NT2/D1 (cell line): Measurements from ENCODE around the gene TST.

ENCODE experiments used
- DNase-seq: peaks from one replicate; pipeline ENCODE4 v3.0.0-alpha.2; 2011; ENCODE audit warnings: low read depth, low spot score
- H3K27me3 ChIP-seq: 2 replicates; pipeline ENCODE4 v1.6.0; 2011; ENCODE audit warnings: mild to moderate bottlenecking; ENCODE audit not compliant: insufficient read length, insufficient read depth
- H3K36me3 ChIP-seq: 2 replicates; pipeline ENCODE4 v1.6.1; 2011; ENCODE audit warnings: mild to moderate bottlenecking, low read length, mixed read lengths; ENCODE audit not compliant: insufficient read depth, insufficient read length
- H3K4me1 ChIP-seq: 2 replicates; pipeline ENCODE4 v1.5.1; 2011; ENCODE audit not compliant: insufficient read depth, insufficient read length
- H3K4me3 ChIP-seq: 2 replicates; pipeline ENCODE4 v1.5.1; 2011; ENCODE audit warnings: low read depth; ENCODE audit not compliant: insufficient read length
- H3K9ac ChIP-seq: 2 replicates; pipeline ENCODE4 v1.6.0; 2011; ENCODE audit warnings: low read depth; ENCODE audit not compliant: insufficient read length
- H3K9me3 ChIP-seq: 2 replicates; pipeline ENCODE4 v1.5.1; 2011; ENCODE audit warnings: mild to moderate bottlenecking, low read length; ENCODE audit not compliant: insufficient read depth
- SUZ12 ChIP-seq: IDR thresholded peaks from 2 replicates; pipeline ENCODE4 v1.6.1; 2011; ENCODE audit not compliant: insufficient read length, insufficient read depth; ENCODE audit errors: extremely low read depth
- YY1 ChIP-seq: IDR thresholded peaks from 2 replicates; pipeline ENCODE4 v1.6.1; 2011; ENCODE audit not compliant: insufficient read length, insufficient read depth
- ZNF274 ChIP-seq: IDR thresholded peaks from 2 replicates; pipeline ENCODE4 v1.6.1; 2011; ENCODE audit warnings: mild to moderate bottlenecking, low read depth, low read length

TST gene

DNA sequence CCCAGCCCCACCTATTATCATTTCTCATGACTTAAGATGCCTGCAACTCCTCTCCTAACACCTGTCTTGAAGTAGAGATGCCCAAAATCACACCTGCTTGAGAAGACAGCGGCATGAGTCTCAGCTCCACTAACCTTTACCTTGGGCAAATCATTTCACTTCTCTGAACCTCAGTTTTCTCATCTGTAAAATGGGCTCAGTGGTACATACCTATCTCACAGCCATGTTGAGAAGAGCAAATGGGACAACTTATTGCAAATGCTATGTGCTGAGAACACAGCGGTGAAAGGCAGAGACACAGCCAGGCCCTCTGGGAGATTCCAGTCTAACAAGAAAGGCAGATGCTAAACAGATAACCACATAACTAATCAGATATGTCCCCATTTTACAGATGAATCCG, 7.8 kb downstream of the TST start:
- no peaks in the 10 kb centered on the region for H3K4me1 ChIP-seq
- peaks cover 4% of the 10 kb centered on the region for H3K36me3 ChIP-seq
- H3K9me3 ChIP-seq: no peaks in the 10 kb centered on the region
- no peak for TF ChIP-seq SUZ12
- no peak for TF ChIP-seq ZNF274
- TF ChIP-seq YY1: no peak
- no peak for DNase-seq
- no peak overlapping the region for H3K4me3 ChIP-seq
- no peaks in the 10 kb centered on the region for H3K27me3 ChIP-seq
- no peak overlapping the region for H3K9ac ChIP-seq

DNA sequence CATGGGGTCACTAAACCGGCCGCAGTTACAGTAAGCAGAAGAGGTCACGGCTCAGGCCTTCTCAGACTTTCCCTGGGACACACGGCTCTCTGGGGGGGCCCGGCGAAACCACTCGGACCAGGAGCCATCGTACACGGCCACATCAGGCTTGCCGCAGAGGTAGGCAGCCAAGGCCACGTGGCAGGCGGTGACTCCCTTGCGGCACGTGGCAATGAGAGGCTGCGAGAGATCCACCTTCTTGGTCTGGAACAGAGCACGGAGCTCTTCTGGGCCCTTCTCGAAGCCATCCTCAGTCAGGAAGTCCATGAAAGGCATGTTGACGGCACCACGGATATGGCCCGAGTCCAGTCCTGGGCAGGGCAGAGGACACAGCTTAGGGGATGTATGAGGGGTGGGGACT, 8.3 kb downstream of the TST start:
- Histone ChIP-seq H3K36me3 (no peaks in the 10 kb centered on the region), H3K27me3 (no peaks in the 10 kb centered on the region), H3K9ac (no peak overlapping the region), H3K4me3 (no peak overlapping the region), H3K9me3 (no peaks in the 10 kb centered on the region), H3K4me1 (no peaks in the 10 kb centered on the region)
- no peak for DNase-seq
- TF ChIP-seq YY1 (no peak), ZNF274 (no peak), SUZ12 (no peak)

DNA sequence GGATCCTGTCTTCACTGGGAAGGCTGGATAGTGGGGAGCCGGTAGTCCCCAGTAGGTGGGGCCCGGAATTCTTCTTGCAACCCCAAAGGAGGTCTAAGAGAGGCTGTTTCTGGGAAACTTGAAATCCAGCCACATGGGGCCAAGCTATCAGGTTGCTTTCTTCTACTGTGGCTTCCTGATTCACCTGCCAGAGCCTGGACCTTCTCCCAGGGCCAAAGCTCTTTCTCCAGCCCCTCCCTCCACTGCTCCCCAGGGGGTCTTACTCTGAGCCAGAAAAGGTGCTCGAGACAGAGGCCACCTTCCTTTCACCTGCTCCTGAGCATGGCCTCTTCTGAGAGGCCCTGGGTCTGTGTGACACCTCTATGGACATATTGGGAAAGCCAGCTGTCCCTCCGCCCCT, 9.1 kb downstream of the TST start:
- H3K4me3 ChIP-seq: no peak overlapping the region
- H3K9ac ChIP-seq: no peak overlapping the region
- H3K4me1 ChIP-seq: no peaks in the 10 kb centered on the region
- TF ChIP-seq ZNF274: no peak
- TF ChIP-seq SUZ12: no peak
- TF ChIP-seq YY1: no peak
- H3K27me3 ChIP-seq: no peaks in the 10 kb centered on the region
- no peak for DNase-seq
- H3K9me3 ChIP-seq: no peaks in the 10 kb centered on the region
- H3K36me3 ChIP-seq: no peaks in the 10 kb centered on the region

DNA sequence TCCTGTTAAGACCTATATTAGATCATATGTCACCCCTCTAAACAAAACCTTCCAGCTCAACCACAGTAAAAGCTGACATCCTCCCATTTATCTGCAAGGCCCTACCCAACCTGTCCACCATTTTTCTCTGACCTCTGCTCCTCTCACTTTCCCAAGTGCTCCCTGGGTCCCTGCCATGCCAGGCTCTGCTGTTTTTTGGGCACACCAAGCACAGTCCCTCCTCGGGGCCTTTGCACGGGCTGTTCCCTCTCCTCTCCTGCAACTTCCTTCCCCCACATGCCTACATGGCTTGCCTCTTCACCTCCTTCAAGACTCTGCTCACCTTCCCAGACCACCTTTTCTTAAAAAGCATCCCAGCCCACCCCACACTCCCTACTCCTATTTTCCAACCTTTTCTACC, 9.8 kb downstream of the TST start:
- no peak overlapping the region for H3K9ac ChIP-seq
- no peaks in the 10 kb centered on the region for H3K36me3 ChIP-seq
- DNase-seq: no peak
- H3K27me3 ChIP-seq: no peaks in the 10 kb centered on the region
- H3K9me3 ChIP-seq: no peaks in the 10 kb centered on the region
- TF ChIP-seq YY1 (no peak), ZNF274 (no peak), SUZ12 (no peak)
- no peaks in the 10 kb centered on the region for H3K4me1 ChIP-seq
- H3K4me3 ChIP-seq: no peak overlapping the region

DNA sequence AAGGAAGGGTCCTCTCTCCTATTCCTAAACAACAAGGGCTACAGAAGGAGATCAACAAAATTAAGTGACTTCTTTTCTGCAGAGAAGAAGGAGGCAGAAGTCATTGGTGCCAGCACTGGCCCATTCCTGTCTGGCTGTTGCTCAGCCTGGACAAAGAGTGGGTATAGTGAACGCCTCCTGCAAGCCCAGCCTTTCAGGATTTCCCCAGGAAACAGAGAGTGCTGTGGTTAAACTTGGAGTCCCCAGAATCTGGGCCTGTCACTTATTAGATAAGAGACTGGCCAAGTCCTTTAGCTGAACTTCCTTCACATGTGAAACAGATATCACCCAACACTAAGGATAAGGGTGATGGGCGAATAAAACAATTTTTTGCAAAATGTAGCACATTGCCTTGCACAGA, 10.9 kb downstream of the TST start:
- Histone ChIP-seq H3K27me3 (no peaks in the 10 kb centered on the region), H3K36me3 (no peaks in the 10 kb centered on the region), H3K4me3 (no peak overlapping the region), H3K4me1 (peaks cover 2% of the 10 kb centered on the region), H3K9ac (no peak overlapping the region), H3K9me3 (no peaks in the 10 kb centered on the region)
- no peak for TF ChIP-seq SUZ12
- TF ChIP-seq YY1: no peak
- no peak for TF ChIP-seq ZNF274
- no peak for DNase-seq

DNA sequence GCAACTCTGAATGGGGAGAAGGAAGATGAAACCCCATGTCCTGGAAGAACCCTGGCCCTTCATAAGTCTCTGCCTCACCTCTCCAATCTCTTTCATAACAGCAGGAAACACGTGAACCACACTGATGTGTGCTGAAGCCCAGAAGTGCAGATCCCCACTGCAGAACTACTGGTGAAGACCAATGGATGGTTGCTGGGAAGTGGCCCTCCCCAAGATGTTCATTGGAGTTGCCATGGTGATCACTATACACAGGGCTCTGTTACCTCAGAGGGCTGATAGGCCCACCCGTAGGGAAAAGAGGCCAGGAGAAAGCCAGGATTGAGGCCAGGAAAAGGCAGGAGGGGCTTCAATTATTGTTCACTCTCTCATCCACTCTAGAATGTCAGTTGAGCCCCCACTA, 11.6 kb downstream of the TST start:
- H3K4me1 ChIP-seq: peaks cover 2% of the 10 kb centered on the region
- no peaks in the 10 kb centered on the region for H3K36me3 ChIP-seq
- H3K9me3 ChIP-seq: no peaks in the 10 kb centered on the region
- TF ChIP-seq ZNF274: no peak
- no peak overlapping the region for H3K9ac ChIP-seq
- no peak overlapping the region for H3K4me3 ChIP-seq
- H3K27me3 ChIP-seq: no peaks in the 10 kb centered on the region
- DNase-seq: no peak

DNA sequence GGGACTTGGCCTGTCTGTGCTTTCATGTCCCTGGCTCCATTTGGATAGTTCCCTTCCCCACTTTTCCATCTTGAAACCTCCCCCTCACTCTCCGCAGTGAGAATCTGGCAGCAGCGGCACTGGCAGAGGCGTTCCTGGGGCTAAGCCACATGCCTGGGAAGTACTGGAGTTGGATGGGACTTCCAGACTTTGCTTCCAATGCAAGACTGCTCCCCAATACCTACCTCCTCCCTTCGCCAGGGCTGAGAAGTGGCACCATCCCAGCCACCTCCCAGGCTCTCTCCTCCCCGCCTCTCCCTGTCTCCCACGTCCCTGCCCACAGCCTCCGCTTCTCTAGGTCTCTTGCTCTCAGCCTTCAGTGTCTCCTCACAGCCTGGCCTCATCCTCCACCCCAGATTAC, 16.6 kb downstream of the TST start:
- Histone ChIP-seq H3K4me3 (no peak overlapping the region), H3K9me3 (no peaks in the 10 kb centered on the region), H3K36me3 (no peaks in the 10 kb centered on the region), H3K4me1 (peaks cover 6% of the 10 kb centered on the region), H3K9ac (no peak overlapping the region), H3K27me3 (no peaks in the 10 kb centered on the region)
- TF ChIP-seq ZNF274: no peak
- no peak for TF ChIP-seq YY1
- no peak for TF ChIP-seq SUZ12
- no peak for DNase-seq

DNA sequence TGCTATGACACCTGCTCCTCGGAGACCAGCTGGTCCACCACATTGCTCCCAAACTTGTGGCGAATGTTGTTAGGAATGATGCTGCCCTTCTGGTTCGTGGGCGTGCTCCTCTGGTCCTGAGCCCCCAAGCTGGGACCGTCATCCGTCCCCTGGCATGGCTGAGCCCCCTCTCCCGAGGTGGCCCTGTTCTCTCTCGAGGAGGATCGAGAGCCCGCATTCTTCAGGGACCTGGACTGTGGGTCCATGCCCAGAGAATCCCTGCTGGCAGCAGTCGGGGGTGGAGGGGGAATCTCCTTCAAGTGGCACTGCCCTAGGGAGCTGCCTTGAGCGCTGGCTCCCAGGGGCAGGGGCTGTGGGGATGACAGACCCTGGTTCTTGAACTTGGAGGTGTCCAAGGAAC, 17.4 kb downstream of the TST start:
- Histone ChIP-seq H3K27me3 (no peaks in the 10 kb centered on the region), H3K4me1 (peaks cover 6% of the 10 kb centered on the region), H3K4me3 (no peak overlapping the region), H3K9ac (no peak overlapping the region), H3K36me3 (no peaks in the 10 kb centered on the region), H3K9me3 (no peaks in the 10 kb centered on the region)
- DNase-seq: no peak
- TF ChIP-seq YY1: no peak
- no peak for TF ChIP-seq ZNF274
- no peak for TF ChIP-seq SUZ12
